Ishikawa (cell line): ENCODE results near the gene HMOX1.

Experiments
- EP300 ChIP-seq: IDR thresholded peaks from 2 replicates; pipeline ENCODE4 v1.6.1; 2012; ENCODE audit warnings: borderline replicate concordance
- MAX ChIP-seq: IDR thresholded peaks from 2 replicates; pipeline ENCODE4 v1.6.1; 2012
- NFIC ChIP-seq: IDR thresholded peaks from 2 replicates; pipeline ENCODE4 v1.6.1; 2012
- RAD21 ChIP-seq: IDR thresholded peaks from 2 replicates; pipeline ENCODE4 v1.6.1; 2012; ENCODE audit warnings: low read depth
- REST ChIP-seq: IDR thresholded peaks from 2 replicates; pipeline ENCODE4 v1.6.1; 2012; ENCODE audit warnings: low read depth, mild to moderate bottlenecking
- TAF1 ChIP-seq: IDR thresholded peaks from 2 replicates; pipeline ENCODE4 v1.6.1; 2012; ENCODE audit warnings: low read depth, mild to moderate bottlenecking
- USF1 ChIP-seq: IDR thresholded peaks from 2 replicates; pipeline ENCODE4 v1.6.1; 2012
- YY1 ChIP-seq: IDR thresholded peaks from 2 replicates; pipeline ENCODE4 v1.6.1; 2012; ENCODE audit warnings: low read depth

GRCh38 chr22:35344956-35345690 is 35.8 kb upstream of the HMOX1 start:
- TF ChIP-seq RAD21 (no peak), EP300 (no peak), REST (no peak), MAX (no peak), TAF1 (no peak), USF1 (no peak), YY1 (no peak), NFIC (no peak)
